SK-N-SH (cell line): ENCODE results near the gene CC2D2A.

Experiments
- EZH2phosphoT487 ChIP-seq: fragments of 200-600 bp; sonication (generic); IDR thresholded peaks from 2 replicates; pipeline ENCODE4 v1.6.1; 2017; ENCODE audit warnings: low read depth, mixed run types, mild to moderate bottlenecking, antibody characterized with exemption, moderate library complexity, borderline replicate concordance
- NRF1 ChIP-seq: IDR thresholded peaks from 2 replicates; pipeline ENCODE4 v1.6.1; 2012; ENCODE audit warnings: low read depth, mild to moderate bottlenecking, low read length
- POLR2AphosphoS5 ChIP-seq: IDR thresholded peaks from 2 replicates; pipeline ENCODE4 v1.6.1; 2012; ENCODE audit warnings: low read depth, low read length
- TCF12 ChIP-seq: IDR thresholded peaks from 2 replicates; pipeline ENCODE4 v1.4.0; 2012
- TF ChIP-seq, protein P1 (sequence below): fragments of 200-600 bp; sonication (generic); IDR thresholded peaks from 2 replicates; pipeline ENCODE4 v1.6.1; 2017; ENCODE audit warnings: antibody characterized with exemption, mild to moderate bottlenecking, moderate library complexity

- TF ChIP-seq, protein P1, sequence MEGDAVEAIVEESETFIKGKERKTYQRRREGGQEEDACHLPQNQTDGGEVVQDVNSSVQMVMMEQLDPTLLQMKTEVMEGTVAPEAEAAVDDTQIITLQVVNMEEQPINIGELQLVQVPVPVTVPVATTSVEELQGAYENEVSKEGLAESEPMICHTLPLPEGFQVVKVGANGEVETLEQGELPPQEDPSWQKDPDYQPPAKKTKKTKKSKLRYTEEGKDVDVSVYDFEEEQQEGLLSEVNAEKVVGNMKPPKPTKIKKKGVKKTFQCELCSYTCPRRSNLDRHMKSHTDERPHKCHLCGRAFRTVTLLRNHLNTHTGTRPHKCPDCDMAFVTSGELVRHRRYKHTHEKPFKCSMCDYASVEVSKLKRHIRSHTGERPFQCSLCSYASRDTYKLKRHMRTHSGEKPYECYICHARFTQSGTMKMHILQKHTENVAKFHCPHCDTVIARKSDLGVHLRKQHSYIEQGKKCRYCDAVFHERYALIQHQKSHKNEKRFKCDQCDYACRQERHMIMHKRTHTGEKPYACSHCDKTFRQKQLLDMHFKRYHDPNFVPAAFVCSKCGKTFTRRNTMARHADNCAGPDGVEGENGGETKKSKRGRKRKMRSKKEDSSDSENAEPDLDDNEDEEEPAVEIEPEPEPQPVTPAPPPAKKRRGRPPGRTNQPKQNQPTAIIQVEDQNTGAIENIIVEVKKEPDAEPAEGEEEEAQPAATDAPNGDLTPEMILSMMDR: no peak
- TF ChIP-seq EZH2phosphoT487: no peak
- TF ChIP-seq POLR2AphosphoS5: no peak
- no peak for TF ChIP-seq NRF1
- no peak for TF ChIP-seq TCF12
Measured at GRCh38 chr4:15547392-15547791, 77.7 kb downstream of the CC2D2A start.
